Mucosa of rectum (tissue), 2 donors: ENCODE measurements around the gene SORL1.
A peak's percentile ranks its signal among the peaks of the same experiment; 100 is the strongest.

Source experiments
- H3K27ac ChIP-seq, 2 donors: one replicate each; pipeline ENCODE4 v1.7.0; 2013; ENCODE audit warnings: inconsistent platforms in 2 of 2, low read depth in 2 of 2, low read length in 2 of 2
- H3K27me3 ChIP-seq, 2 donors: one replicate each; pipeline ENCODE4 v1.7.0; 2013; ENCODE audit warnings: low read length in 2 of 2; ENCODE audit not compliant: control insufficient read depth in 2 of 2, insufficient read depth in 2 of 2
- H3K36me3 ChIP-seq, 2 donors: one replicate each; pipeline ENCODE4 v1.7.0; 2013; ENCODE audit warnings: low read length in 2 of 2; ENCODE audit not compliant: control insufficient read depth in 2 of 2, insufficient read depth in 2 of 2
- H3K4me1 ChIP-seq, 2 donors: one replicate each; pipeline ENCODE4 v1.7.0; 2013; ENCODE audit warnings: low read length in 2 of 2, mild to moderate bottlenecking in 1 of 2; ENCODE audit not compliant: control insufficient read depth in 2 of 2, insufficient read depth in 2 of 2
- H3K4me3 ChIP-seq, 2 donors: one replicate each; pipeline ENCODE4 v1.7.0; 2013; ENCODE audit warnings: low read length in 2 of 2
- H3K9ac ChIP-seq, 2 donors: one replicate each; pipeline ENCODE4 v1.7.0; 2013; ENCODE audit warnings: low read length in 2 of 2, low read depth in 1 of 2, mild to moderate bottlenecking in 1 of 2
- H3K9me3 ChIP-seq, 2 donors: one replicate each; pipeline ENCODE4 v1.7.0; 2013; ENCODE audit warnings: low read length in 2 of 2; ENCODE audit not compliant: control insufficient read depth in 2 of 2
- donor health status: healthy.
- donor health status: Normal muscosa, but diverticular disease.

SORL1 gene

GRCh38 chr11:121550247-121551030, 98.3 kb downstream of the SORL1 start:
- Histone ChIP-seq H3K9ac (no peak overlapping the region), H3K36me3 (peaks cover 33 to 34% of the 10 kb centered on the region in 2 donors), H3K4me1 (no peaks in the 10 kb centered on the region), H3K27ac (no peak overlapping the region), H3K9me3 (no peaks in the 10 kb centered on the region), H3K4me3 (no peak overlapping the region), H3K27me3 (no peaks in the 10 kb centered on the region)

GRCh38 chr11:121551463-121551862, 99.3 kb downstream of the SORL1 start:
- no peaks in the 10 kb centered on the region for H3K27me3 ChIP-seq
- no peaks in the 10 kb centered on the region for H3K4me1 ChIP-seq
- no peaks in the 10 kb centered on the region for H3K9me3 ChIP-seq
- no peak overlapping the region for H3K4me3 ChIP-seq
- H3K9ac ChIP-seq, result no peak overlapping the region
- H3K27ac ChIP-seq, result no peak overlapping the region
- peaks cover 36 to 44% of the 10 kb centered on the region in 2 donors for H3K36me3 ChIP-seq

DNA sequence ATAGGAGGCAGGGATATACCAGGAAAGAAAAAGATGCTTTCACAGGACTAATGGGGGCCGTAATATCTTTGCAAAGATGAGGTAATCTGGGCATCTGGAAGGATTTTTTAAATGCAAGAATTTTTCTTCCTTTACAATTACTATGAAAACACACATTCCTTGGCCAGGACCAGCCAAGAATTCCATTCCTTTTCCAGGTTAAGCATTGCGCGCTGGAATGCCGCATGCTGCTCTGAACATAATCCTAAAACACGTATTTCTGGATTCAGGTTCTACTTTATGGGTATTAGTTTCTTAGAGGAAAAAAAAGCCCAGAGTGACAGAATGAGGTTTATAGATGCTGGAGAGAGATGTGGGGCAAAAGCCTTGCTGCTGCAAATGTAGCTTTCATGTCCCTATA, 100.0 kb downstream of the SORL1 start:
- Histone ChIP-seq H3K27ac (no peak overlapping the region), H3K36me3 (peaks cover 34 to 47% of the 10 kb centered on the region in 2 donors), H3K9ac (no peak overlapping the region), H3K4me3 (no peak overlapping the region), H3K9me3 (no peaks in the 10 kb centered on the region), H3K27me3 (no peaks in the 10 kb centered on the region), H3K4me1 (no peaks in the 10 kb centered on the region)

DNA sequence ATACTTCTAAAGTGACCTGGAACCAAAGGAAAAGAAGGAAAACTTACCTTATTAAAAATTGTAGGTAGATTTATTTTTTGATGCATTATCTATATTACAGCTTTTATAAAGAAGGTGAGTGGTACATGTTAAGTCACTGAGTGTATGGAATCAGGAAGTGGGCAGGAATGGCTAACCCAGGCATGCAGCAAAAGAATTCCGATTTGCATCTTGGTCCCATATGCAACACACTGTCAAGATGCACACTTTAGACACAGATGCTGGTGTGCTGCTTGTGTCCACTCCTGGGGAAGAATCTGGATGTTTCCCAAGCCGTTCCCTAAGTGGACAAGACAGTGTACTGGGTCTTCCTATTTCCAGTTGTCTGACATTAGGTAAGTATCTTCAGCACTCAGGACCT, 100.5 kb downstream of the SORL1 start:
- Histone ChIP-seq H3K36me3 (peaks cover 39 to 43% of the 10 kb centered on the region in 2 donors), H3K9me3 (no peaks in the 10 kb centered on the region), H3K4me3 (no peak overlapping the region), H3K27ac (no peak overlapping the region), H3K27me3 (no peaks in the 10 kb centered on the region), H3K9ac (no peak overlapping the region), H3K4me1 (no peaks in the 10 kb centered on the region)

GRCh38 chr11:121553389-121553788, 101.3 kb downstream of the SORL1 start:
- Histone ChIP-seq H3K4me1 (no peaks in the 10 kb centered on the region), H3K27ac (no peak overlapping the region), H3K4me3 (no peak overlapping the region), H3K9me3 (no peaks in the 10 kb centered on the region), H3K36me3 (peaks cover 43 to 48% of the 10 kb centered on the region in 2 donors), H3K9ac (no peak overlapping the region), H3K27me3 (no peaks in the 10 kb centered on the region)

GRCh38 chr11:121553806-121554205, 101.7 kb downstream of the SORL1 start:
- Histone ChIP-seq H3K4me1 (no peaks in the 10 kb centered on the region), H3K27ac (no peak overlapping the region)

GRCh38 chr11:121554552-121554951, 102.4 kb downstream of the SORL1 start:
- Histone ChIP-seq H3K36me3 (peaks cover 52 to 60% of the 10 kb centered on the region in 2 donors), H3K27ac (peak overlapping the region; percentile 38 to 59)

More at GRCh38 chr11:121553806-121554205, 101.7 kb downstream of the SORL1 start:
- Histone ChIP-seq H3K9me3 (no peaks in the 10 kb centered on the region), H3K4me3 (no peak overlapping the region), H3K27me3 (no peaks in the 10 kb centered on the region), H3K36me3 (peaks cover 47 to 52% of the 10 kb centered on the region in 2 donors), H3K9ac (no peak overlapping the region)

GRCh38 chr11:121555121-121555520, 103.0 kb downstream of the SORL1 start:
- H3K36me3 ChIP-seq, result peaks cover 53 to 62% of the 10 kb centered on the region in 2 donors
- H3K27ac ChIP-seq, result no peak overlapping the region
- H3K9me3 ChIP-seq, result no peaks in the 10 kb centered on the region
- H3K4me3 ChIP-seq, result no peak overlapping the region
- no peak overlapping the region for H3K9ac ChIP-seq
- no peaks in the 10 kb centered on the region for H3K27me3 ChIP-seq
- no peaks in the 10 kb centered on the region for H3K4me1 ChIP-seq

More at GRCh38 chr11:121554552-121554951, 102.4 kb downstream of the SORL1 start:
- H3K27me3 ChIP-seq, result no peaks in the 10 kb centered on the region
- H3K4me1 ChIP-seq, result no peaks in the 10 kb centered on the region
- H3K4me3 ChIP-seq, result no peak overlapping the region
- H3K9me3 ChIP-seq, result no peaks in the 10 kb centered on the region
- H3K9ac ChIP-seq, result no peak overlapping the region

- Histone ChIP-seq H3K27me3 (no peaks in the 10 kb centered on the region), H3K9ac (no peak overlapping the region), H3K9me3 (no peaks in the 10 kb centered on the region), H3K27ac (no peak overlapping the region), H3K4me1 (no peaks in the 10 kb centered on the region), H3K36me3 (peaks cover 59 to 70% of the 10 kb centered on the region in 2 donors), H3K4me3 (no peak overlapping the region)
Measured at GRCh38 chr11:121556937-121557336, 104.8 kb downstream of the SORL1 start.

DNA sequence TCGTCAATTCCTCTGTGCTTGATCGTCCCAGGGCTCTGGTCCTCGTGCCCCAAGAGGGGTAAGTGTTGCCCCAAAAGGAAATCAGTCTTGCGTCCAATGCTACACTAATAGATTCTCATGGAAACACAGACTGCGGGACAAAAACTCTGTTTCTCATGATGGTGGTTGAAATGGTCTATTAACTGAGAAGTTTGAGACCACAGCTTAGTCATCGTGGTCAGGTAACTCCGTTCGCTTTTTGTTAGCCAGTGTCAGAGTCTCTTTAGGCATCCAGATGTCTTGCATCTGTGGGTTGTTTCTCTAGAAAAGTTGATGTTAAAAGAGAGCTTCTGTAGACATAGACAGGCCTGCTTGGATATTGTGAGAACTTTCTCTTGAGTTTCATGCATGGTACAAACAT, 105.2 kb downstream of the SORL1 start:
- Histone ChIP-seq H3K4me3 (no peak overlapping the region), H3K27me3 (no peaks in the 10 kb centered on the region), H3K36me3 (peaks cover 60 to 70% of the 10 kb centered on the region in 2 donors), H3K9me3 (no peaks in the 10 kb centered on the region), H3K4me1 (no peaks in the 10 kb centered on the region), H3K9ac (no peak overlapping the region), H3K27ac (no peak overlapping the region)
